NCI-H510A treated with DMSO at 0.1 percent for 48 hours (cell line): ENCODE results near the gene CEP192.

ENCODE experiments used
- DNase-seq: peaks from one replicate; lab custom pipeline; 2025; lab: John Stamatoyannopoulos, UW

The CEP192 gene

DNA sequence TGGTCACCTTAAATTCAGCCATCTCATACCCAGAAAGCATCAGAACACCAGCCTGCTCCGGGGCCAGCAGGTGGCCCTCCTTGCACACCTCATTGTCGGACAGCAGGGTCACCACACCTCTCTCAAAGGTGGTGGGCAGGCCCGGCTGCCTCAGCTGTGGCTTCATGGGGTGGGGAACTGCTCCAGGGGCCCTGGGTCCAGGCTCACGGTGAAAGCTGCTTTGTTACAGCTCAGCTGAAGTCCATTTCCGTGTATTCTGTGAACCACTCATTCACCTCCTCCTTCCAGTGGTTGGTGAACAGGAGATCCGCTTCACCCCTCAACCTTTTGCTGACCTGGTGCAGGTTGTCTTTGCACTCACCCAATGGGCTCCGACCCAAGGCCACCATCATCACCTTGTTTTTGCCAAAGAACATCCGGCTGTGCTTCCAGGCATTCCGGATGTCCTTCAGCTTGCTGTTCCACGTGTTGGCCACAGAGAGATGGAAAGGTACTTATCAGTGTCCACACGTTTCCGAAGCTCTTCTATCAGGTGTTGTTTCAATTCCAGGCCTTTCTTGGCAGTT, 148.8 kb downstream of the CEP192 start:
- DNase-seq, result no peak

DNA sequence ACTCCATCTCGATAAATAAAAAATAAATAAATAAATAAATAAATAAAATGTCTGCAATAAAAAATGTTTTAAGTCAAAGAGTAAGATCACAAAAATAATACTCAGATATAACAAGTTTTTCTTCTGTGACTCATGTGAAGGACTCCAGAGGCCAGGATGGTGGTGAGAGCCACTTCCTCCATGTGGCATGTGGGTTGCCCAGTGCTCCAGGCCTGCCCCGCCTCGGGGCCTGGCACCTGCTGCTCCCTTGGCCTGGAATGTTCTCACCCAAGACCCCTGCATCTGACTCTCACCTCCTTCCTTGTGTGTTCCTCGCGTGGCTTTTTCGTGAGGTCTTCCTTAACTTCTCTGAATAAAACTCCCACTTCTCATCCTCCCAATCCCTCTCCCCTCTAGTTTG, 150.0 kb downstream of the CEP192 start:
- no peak for DNase-seq

DNA sequence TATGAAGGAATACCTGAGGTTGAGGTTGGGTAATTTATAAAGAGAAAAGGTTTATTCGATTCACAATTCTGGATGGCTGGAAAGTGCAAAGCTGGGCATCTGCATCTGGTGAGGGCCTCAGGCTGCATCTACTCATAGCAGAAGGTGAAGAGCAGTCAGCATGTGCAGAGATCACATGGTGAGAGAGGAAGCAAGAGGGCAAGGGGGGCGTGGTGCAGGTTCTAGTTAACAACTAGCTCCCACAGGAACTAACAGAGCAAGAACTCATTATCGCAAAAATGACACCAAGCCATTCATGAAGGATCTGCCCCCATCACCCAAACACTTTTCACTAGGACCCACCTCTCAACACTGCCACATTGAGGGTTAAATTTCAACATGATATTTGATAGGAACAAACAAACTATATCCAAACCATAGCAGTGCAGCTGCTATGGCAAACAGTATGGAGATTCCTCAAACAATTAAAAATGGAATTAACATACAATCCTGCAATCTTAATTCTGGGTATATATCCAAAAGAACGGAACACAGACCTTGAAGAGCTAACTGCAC, 154.6 kb downstream of the CEP192 start:
- DNase-seq, result no peak

DNA sequence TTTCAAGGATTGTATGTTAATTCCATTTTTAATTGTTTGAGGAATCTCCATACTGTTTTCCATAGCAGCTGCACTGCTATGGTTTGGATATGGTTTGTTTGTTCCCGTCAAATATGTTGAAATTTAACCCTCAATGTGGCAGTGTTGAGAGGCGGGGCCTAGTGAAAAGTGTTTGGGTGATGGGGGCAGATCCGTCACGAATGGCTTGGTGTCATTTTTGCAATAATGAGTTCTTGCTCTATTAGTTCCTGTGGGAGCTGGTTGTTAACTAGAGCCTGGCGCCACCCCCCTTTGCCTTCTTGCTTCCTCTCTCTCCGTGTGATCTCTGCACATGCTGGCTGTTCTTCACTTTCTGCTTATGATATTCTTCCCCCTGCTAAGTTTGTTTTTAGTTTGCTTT, 156.0 kb downstream of the CEP192 start:
- peak; percentile 57 for DNase-seq

DNA sequence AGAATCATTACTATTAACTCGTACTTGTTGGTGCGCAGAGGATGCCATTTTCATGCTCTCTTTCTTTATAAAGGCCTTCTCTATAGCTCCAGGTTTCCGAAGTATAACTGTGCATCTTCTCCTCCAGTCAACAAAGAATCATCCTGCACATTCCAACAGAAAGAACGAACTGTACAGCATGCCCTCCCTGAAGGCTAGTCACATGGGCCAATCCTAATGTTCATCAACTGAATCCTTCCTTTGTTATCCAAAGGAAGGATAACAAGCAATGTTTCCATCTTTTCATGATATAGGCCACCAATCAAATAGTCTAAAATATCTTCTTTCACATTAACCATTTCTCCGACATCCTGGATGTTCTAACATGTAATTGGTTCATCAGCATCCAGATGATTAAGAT, 160.5 kb downstream of the CEP192 start:
- DNase-seq, result no peak

DNA sequence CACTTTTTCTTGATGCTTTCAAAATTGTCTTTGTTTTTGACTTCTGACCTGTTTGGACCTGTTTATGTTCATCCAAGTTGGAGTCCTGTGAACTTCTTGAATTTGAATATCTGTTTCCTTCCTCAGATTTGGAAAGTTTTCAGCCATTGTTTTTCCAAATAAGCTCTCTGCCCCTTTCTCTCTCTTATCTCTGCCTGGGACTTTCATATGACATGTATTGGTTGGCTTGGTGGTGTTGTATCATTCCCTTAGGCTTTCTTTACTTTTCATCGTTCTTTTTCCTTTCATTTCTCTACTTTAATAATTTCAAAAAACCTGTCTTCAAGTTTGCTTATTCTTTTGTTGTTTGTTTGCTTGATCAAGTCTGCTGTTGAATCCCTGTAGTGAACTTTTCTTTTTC, 167.3 kb downstream of the CEP192 start:
- DNase-seq, result no peak

DNA sequence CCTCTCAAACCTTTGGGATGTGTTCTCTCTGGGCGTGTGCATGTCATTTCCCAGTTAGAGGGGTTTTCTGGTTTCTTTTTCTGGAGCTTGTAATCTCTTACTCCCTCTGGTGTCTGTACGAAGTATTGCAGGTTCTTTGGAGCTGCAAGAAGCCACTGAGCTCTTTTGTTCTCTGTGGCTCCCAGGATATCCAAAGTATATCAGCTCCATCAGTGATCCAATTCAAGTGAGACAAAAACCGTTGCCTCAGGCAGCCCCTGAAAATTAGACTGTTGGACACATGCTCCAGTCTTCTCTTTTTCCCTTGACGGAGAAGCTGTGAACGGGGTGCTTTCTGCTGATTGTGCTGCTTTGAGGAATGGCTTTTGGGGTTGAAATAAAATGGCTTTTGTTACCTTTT, 168.4 kb downstream of the CEP192 start:
- DNase-seq, result peak; percentile 10

DNA sequence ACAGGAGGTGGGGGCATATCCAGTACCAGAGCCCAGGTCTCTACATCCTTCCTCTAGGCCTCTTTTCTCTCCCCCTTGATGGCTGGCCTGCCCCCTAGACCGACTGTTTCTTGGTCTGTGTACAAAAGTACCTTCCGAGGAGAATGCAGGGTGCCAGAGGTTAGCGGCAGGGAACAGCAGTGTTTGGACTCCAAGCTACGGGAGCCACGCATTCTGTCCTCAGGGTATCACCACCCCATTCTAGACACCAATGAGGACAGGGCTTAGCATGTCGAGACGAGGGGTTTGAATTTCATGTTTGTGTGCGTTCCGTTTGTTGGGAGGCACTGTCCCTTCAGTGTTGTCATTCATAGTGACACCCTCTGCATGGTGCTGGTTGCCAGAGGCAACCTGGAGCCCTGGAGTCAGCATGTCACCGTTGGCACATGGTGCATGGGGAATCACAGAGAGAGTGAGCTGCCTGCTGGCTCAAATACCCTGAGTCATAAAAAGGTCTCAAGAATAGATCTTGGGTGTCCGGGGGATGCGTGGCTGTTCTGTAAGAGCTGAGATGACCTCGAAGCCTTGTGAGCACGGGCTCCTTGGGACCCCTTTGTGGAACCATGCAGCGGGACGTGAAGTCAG, 170.2 kb downstream of the CEP192 start:
- no peak for DNase-seq

DNA sequence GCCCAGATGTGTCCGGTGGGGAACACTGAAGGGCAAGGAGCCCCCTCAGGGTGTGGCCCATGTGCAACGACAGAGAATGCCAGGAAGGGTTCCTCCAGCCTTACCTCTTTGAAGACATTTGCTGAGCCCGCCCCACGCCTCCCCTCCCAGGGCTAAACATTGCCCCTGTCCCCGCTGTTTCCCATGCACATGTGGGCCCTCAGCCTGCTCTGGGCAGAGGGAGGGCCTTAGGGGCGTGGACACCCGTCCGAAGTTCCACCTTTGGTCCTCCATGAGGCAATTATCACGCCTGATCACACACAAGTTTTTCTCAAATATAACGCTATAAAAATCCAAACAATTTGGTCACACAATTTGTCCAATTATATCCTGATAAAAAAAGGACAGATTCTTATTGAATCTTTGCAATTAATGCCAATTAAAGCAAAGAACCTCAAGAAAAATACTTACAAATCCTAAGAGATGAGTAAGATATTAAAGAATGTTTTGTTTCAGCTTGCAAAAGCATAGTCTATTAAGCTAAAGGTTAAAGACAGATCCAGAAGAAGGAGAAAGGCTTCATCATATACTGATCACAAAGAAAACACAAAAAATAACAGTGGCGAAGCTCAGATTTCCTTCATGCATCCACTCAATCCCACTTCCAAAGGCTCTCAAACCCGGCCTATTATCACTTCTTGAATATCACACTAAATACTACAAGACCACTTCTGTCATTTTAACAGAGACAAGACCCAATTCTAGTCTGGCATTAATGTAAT, 172.2 kb downstream of the CEP192 start:
- no peak for DNase-seq

DNA sequence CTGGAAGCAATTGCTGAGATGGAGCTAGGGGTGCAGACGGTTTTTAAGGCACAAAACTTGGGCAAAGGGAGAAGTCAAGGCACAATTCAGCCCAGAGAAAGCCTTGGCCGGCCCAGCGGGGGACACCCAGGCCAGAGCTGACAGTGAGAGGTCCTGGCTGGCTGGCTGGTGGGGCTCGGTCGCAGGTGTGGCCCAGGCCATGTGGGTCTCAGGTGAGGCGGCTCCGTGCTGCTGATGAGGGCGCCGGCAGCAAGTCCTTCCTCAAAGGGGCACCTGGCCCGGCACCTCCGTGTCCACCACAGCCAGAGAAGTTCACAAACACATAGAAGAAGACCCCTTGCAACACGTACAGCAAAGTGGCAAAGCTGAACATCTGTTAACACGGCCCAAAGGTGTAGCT, 173.2 kb downstream of the CEP192 start:
- no peak for DNase-seq

DNA sequence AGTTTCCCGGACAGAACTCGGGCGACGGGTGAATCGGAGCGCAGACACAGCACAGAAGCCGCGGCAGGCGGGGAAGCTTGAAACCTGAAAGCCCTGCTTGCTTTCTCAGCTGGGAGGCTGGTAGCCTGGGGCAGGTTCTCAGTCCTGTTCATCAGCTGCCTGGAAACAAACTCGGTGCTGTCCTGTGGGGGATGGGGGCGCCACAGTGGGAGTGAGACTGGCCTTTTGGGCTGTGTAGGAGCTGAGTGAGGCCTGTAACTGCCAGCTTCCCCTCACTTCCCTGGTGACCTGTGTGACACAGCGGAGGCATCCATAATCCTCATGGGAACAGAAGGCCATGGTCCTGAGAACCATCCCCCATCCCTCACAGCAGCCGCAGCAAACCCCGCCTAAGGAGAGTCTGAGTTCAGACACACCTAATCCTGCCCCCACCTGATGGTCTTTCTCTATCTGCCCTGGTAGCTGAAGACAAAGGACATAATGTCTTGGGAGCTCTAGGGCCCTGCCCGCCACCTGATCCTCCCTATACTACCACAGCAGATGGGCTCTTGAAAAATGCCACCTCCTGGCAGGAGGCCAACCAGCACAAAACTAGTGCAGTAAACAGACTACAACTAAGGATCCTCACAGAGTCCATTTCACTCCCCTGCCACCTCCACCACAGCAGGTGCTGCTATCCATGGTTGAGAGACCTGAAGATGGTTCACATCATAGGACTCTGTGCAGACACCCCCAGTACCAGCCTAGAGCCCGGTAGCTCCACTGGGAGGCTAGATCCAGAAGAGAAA, 174.7 kb downstream of the CEP192 start:
- DNase-seq, result peak; percentile 49

DNA sequence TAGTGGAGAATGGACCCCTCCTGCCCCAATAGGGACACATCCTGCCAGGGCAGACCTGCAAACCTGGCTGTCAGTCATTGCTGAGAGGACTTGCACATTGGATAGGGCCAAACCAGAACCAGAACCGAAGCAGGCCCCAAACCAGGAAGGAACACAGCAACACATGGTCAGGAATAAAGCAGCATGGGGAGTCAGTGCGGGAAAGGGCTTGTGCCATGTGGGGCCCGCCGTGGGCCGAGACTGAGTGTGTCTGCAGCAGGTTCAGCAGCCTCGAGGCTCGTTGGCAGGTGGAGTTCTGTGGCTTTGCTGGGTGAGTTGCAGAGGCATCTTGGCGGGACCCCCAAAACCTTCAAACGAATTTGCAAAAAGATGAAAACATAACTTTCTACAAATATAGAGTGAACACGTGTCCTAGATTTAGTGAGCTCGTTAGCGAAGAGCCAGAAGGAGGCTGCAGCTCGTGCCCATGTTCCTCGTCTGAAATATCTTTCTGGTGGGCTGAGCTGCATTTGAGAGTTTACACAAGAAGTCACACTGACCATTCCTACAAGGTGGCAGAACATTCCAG, 182.5 kb downstream of the CEP192 start:
- no peak for DNase-seq
